ENCODE measurements around the gene SLC28A3.

DNA sequence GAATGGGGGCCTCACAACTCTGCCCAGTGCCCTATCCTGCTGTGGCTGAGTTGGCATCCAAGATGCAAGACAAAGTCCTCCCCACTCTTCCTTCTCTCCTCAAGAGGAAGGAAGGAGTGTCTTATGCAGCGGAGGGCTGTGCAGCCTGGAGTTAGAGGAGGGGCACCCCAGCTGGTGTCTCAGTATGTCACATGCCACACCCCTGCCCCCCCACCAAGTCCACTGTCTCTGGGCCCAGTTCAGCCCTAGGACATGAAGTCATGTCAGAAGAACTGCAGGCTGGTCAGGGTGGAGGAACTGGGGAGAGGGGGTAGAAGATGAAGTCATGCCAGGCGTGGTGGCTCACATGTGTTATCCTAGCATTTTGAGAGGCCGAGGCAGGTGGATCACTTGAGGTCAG, 28.0 kb upstream of the SLC28A3 start:
- TF ChIP-seq NBN (IDR thresholded peaks at IDR 0.05) (no peak), TCF3 (IDR thresholded peaks at IDR 0.05; ENCODE audit: borderline replicate concordance, insufficient read depth, low read depth, low read length) (no peak), RELA (IDR thresholded peaks at IDR 0.05; ENCODE audit: borderline replicate concordance, partially characterized antibody) (no peak), BCL11A (IDR thresholded peaks at IDR 0.05; ENCODE audit: low read depth, low read length) (no peak), TAF1 (IDR thresholded peaks at IDR 0.05; ENCODE audit: borderline replicate concordance, low read depth, low read length) (no peak), TBL1XR1 (IDR thresholded peaks at IDR 0.05; ENCODE audit: low read depth, low read length) (no peak), YY1 (IDR thresholded peaks at IDR 0.05; ENCODE audit: low read depth, low read length) (no peak), POLR2A (IDR thresholded peaks at IDR 0.05; ENCODE audit: low read depth, low read length) (no peak), EZH2 (IDR thresholded peaks at IDR 0.05; ENCODE audit: borderline replicate concordance, control insufficient read depth, low read depth, low read length) (no peak), FOXM1 (IDR thresholded peaks at IDR 0.05; ENCODE audit: low read depth, low read length) (no peak), POLR2AphosphoS5 (IDR thresholded peaks at IDR 0.05; ENCODE audit: low read length) (no peak)
- TF ChIP-seq, protein P1, sequence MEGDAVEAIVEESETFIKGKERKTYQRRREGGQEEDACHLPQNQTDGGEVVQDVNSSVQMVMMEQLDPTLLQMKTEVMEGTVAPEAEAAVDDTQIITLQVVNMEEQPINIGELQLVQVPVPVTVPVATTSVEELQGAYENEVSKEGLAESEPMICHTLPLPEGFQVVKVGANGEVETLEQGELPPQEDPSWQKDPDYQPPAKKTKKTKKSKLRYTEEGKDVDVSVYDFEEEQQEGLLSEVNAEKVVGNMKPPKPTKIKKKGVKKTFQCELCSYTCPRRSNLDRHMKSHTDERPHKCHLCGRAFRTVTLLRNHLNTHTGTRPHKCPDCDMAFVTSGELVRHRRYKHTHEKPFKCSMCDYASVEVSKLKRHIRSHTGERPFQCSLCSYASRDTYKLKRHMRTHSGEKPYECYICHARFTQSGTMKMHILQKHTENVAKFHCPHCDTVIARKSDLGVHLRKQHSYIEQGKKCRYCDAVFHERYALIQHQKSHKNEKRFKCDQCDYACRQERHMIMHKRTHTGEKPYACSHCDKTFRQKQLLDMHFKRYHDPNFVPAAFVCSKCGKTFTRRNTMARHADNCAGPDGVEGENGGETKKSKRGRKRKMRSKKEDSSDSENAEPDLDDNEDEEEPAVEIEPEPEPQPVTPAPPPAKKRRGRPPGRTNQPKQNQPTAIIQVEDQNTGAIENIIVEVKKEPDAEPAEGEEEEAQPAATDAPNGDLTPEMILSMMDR (IDR thresholded peaks at IDR 0.05 in 2 of 3, conservative IDR thresholded peaks at IDR 0.05 in 1 of 3; ENCODE audit: control insufficient read depth in 2 of 3, extremely low read depth in 1 of 3, insufficient read depth in 1 of 3, low read depth in 3 of 3, low read length in 3 of 3), result no peak

All from GM12878 (cell line).